ENCODE data around the gene GAREM2.

GAREM2 gene

GRCh38 chr2:26170795-26171194, 2.1 kb upstream of the GAREM2 start:
- no peak for DNase-seq

- DNase-seq = no peak
Measured at GRCh38 chr2:26172189-26172870, 558 bp upstream of the GAREM2 start.

- no peak for DNase-seq
Measured at GRCh38 chr2:26173776-26174482, 1.0 kb downstream of the GAREM2 start.

GRCh38 chr2:26174691-26175465, 2.0 kb downstream of the GAREM2 start:
- no peak for DNase-seq

GRCh38 chr2:26175466-26176278, 2.8 kb downstream of the GAREM2 start:
- no peak for DNase-seq

GRCh38 chr2:26176279-26176615, 3.4 kb downstream of the GAREM2 start:
- DNase-seq = no peak

GRCh38 chr2:26177122-26177521, 4.2 kb downstream of the GAREM2 start:
- DNase-seq = no peak

GRCh38 chr2:26178246-26178645, 5.4 kb downstream of the GAREM2 start:
- DNase-seq = no peak

GRCh38 chr2:26178746-26179436, 6.0 kb downstream of the GAREM2 start:
- no peak for DNase-seq

- DNase-seq = no peak
Measured at GRCh38 chr2:26179446-26179913, 6.6 kb downstream of the GAREM2 start.

- no peak for DNase-seq
Measured at GRCh38 chr2:26182441-26182840, 9.6 kb downstream of the GAREM2 start.

- no peak for DNase-seq
Measured at GRCh38 chr2:26182887-26183630, 10.2 kb downstream of the GAREM2 start.

GRCh38 chr2:26184121-26184520, 11.2 kb downstream of the GAREM2 start:
- DNase-seq = no peak

GRCh38 chr2:26184555-26185303, 11.8 kb downstream of the GAREM2 start:
- no peak for DNase-seq

GRCh38 chr2:26185304-26185928, 12.5 kb downstream of the GAREM2 start:
- DNase-seq = no peak

GRCh38 chr2:26185954-26186770, 13.3 kb downstream of the GAREM2 start:
- no peak for DNase-seq

- DNase-seq = no peak
Measured at GRCh38 chr2:26187114-26187513, 14.2 kb downstream of the GAREM2 start.

GRCh38 chr2:26187537-26188104, 14.7 kb downstream of the GAREM2 start:
- no peak for DNase-seq

GRCh38 chr2:26189123-26189522, 16.2 kb downstream of the GAREM2 start:
- no peak for DNase-seq

Data from NK-92 treated with Interleukin-12 subunit alpha and Interleukin-12 subunit beta, amount 100 ng/mL, for 24 hours (cell line).